ENCODE measurements around the gene MRTO4.

DNA sequence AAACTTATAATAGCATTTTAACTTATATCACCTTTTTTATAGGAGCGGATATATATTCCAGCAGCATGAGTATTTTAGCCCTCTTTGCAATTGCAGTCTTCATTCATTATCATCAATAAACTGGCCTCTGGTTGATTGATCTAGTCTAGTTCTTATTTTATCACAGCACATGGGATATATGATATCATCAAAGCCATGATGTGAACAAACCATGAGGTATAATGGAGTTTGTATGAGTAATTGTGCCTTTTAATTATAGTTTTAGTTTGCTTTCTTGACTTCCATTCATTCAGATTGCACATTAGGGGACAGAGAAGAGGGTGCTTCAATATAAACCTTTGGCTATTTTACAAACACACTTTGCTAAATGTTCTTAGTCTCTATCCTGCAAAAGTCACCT, 38.0 kb upstream of the MRTO4 start:
- TF ChIP-seq EZH2phosphoT487 (IDR thresholded peaks at IDR 0.05; ENCODE audit: low read length) = no peak
- TF ChIP-seq EZH2 (optimal IDR thresholded peaks at IDR 0.05; ENCODE audit: low read depth, low read length) = no peak
- TF ChIP-seq, protein P1, sequence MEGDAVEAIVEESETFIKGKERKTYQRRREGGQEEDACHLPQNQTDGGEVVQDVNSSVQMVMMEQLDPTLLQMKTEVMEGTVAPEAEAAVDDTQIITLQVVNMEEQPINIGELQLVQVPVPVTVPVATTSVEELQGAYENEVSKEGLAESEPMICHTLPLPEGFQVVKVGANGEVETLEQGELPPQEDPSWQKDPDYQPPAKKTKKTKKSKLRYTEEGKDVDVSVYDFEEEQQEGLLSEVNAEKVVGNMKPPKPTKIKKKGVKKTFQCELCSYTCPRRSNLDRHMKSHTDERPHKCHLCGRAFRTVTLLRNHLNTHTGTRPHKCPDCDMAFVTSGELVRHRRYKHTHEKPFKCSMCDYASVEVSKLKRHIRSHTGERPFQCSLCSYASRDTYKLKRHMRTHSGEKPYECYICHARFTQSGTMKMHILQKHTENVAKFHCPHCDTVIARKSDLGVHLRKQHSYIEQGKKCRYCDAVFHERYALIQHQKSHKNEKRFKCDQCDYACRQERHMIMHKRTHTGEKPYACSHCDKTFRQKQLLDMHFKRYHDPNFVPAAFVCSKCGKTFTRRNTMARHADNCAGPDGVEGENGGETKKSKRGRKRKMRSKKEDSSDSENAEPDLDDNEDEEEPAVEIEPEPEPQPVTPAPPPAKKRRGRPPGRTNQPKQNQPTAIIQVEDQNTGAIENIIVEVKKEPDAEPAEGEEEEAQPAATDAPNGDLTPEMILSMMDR (IDR thresholded peaks at IDR 0.05; ENCODE audit: low read length) = no peak

Data from MM.1S (cell line).